IPS-20b (cell line): ENCODE measurements around the gene RHOU.

ENCODE experiments used
- H3K27ac ChIP-seq: one replicate; pipeline ENCODE4 v1.5.1; 2013; ENCODE audit warnings: low read length
- H3K27me3 ChIP-seq: 2 replicates; pipeline ENCODE4 v1.6.1; 2013; ENCODE audit warnings: mild to moderate bottlenecking, low read length, inconsistent platforms; ENCODE audit not compliant: insufficient read depth
- H3K36me3 ChIP-seq: 2 replicates; pipeline ENCODE4 v1.6.1; 2013; ENCODE audit warnings: low read depth, mild to moderate bottlenecking, inconsistent platforms, low read length, moderate library complexity; ENCODE audit not compliant: insufficient read depth
- H3K4me1 ChIP-seq: 2 replicates; pipeline ENCODE4 v1.6.1; 2013; ENCODE audit warnings: mild to moderate bottlenecking, control low read depth, inconsistent platforms, low read length, moderate library complexity; ENCODE audit not compliant: insufficient read depth
- H3K4me3 ChIP-seq: 2 replicates; pipeline ENCODE4 v1.5.1; 2013; ENCODE audit warnings: mild to moderate bottlenecking, low read length, inconsistent platforms
- H3K9ac ChIP-seq: 2 replicates; pipeline ENCODE4 v1.6.1; 2013; ENCODE audit warnings: low read depth, mild to moderate bottlenecking, inconsistent platforms, low read length, moderate library complexity
- H3K9me3 ChIP-seq: 2 replicates; pipeline ENCODE4 v1.6.1; 2013; ENCODE audit warnings: mild to moderate bottlenecking, low read depth, low read length, inconsistent platforms; ENCODE audit not compliant: insufficient read depth

Gene RHOU

DNA sequence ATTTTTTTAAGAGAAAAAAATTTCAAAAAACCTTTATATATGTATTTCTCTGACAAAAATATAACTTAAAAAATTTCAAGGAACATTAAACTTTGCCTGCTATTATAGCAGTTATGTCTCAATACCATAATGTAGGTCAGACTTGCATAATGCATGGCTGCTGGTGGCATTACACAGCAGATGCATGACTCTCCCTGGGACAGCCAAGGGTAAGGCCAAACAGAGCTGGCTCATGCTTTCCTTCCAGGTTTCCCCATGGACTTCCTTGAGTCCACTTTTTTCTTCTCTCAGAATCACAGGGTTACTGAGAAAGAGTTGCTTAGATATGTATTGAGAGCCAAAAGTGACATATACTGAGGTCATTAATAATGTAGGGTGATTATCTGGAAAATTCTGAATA, 43.7 kb downstream of the RHOU start:
- H3K27ac ChIP-seq, result no peak overlapping the region
- H3K4me1 ChIP-seq, result no peaks in the 10 kb centered on the region
- H3K27me3 ChIP-seq, result no peaks in the 10 kb centered on the region

GRCh38 chr1:228781161-228781808, 46.0 kb downstream of the RHOU start:
- Histone ChIP-seq H3K27me3 (no peaks in the 10 kb centered on the region), H3K4me3 (no peak overlapping the region), H3K36me3 (no peaks in the 10 kb centered on the region), H3K4me1 (no peaks in the 10 kb centered on the region), H3K9me3 (no peaks in the 10 kb centered on the region), H3K9ac (no peak overlapping the region), H3K27ac (no peak overlapping the region)

More for the DNA sequence above, 43.7 kb downstream of the RHOU start:
- Histone ChIP-seq H3K4me3 (no peak overlapping the region), H3K36me3 (no peaks in the 10 kb centered on the region), H3K9me3 (no peaks in the 10 kb centered on the region), H3K9ac (no peak overlapping the region)

DNA sequence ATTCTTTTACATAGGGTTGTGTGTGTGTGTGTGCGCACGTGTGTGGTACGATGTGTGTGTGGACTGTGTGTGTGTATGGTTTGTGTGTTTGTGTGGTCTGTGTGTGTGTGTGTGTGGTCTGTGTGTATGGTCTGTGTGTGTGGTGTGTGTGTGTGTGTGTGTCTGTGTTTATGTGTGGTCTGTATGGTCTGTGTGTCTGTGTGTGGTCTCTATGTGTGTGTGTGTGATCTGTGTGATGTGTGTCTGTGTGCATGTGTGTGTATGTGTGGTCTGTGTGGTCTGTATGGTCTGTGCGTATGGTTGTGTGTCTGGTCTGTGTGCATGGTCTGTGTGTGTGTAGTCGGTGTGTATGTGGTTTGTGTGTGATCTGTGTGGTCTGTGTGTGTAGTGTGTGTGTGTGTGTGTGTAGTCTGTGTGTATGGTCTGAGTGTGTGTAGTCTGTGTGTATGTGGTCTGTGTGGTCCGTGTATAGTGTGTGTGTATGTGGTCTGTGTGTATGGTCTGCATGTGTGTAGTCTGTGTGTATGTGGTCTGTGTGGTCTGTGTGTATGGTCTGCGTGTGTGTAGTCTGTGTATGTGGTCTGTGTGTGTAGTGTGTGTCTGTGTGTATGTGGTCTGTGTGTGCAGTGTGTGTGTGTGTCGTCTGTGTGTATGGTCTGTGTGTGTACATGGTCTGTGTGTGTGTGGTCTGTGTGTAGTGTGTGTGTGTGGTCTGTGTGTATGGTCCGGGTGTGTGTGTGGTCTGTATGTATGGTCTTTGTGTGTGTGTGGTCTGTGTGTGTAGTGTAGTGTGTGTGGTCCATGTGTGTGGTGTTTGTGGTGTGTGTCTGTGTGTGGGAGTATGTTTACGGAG, 46.8 kb downstream of the RHOU start:
- H3K9me3 ChIP-seq, result no peaks in the 10 kb centered on the region
- no peak overlapping the region for H3K9ac ChIP-seq
- no peaks in the 10 kb centered on the region for H3K36me3 ChIP-seq
- no peaks in the 10 kb centered on the region for H3K4me1 ChIP-seq
- no peak overlapping the region for H3K4me3 ChIP-seq
- H3K27ac ChIP-seq, result no peak overlapping the region
- H3K27me3 ChIP-seq, result no peaks in the 10 kb centered on the region

- Histone ChIP-seq H3K9ac (no peak overlapping the region), H3K9me3 (no peaks in the 10 kb centered on the region), H3K27ac (no peak overlapping the region), H3K4me3 (no peak overlapping the region), H3K4me1 (no peaks in the 10 kb centered on the region), H3K27me3 (no peaks in the 10 kb centered on the region), H3K36me3 (no peaks in the 10 kb centered on the region)
Measured at GRCh38 chr1:228782662-228783417, 47.6 kb downstream of the RHOU start.

DNA sequence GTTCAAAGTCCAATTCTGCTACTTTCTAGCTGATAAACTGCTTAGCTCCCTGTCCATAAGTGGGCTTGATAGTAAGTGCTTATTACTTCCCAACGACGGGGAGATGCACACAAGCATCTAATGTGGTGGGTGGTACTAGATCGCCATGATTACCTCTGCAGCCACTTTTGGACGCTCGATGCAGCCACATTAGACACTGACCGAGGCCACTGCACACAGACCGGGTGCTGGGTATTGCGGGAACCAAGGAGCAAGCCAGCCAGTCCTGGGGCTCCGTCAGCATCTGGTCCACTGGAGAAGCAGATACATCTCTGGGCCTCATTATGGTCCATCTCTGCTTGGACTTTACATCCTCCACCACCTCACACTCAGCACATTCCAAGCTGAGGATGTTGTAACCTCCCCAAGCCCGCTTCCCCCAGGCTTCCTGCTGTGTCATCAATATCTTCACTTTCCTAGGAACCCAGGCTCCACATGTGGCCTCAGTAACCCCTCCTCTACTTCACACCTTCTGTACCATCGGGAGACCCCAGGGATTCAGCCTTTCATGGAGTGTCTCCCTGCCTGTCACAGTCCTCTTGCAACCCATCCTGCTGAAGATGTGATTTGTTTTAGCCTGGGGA, 48.2 kb downstream of the RHOU start:
- no peaks in the 10 kb centered on the region for H3K27me3 ChIP-seq
- no peak overlapping the region for H3K27ac ChIP-seq
- H3K9ac ChIP-seq, result no peak overlapping the region
- H3K4me1 ChIP-seq, result no peaks in the 10 kb centered on the region
- H3K36me3 ChIP-seq, result no peaks in the 10 kb centered on the region
- H3K9me3 ChIP-seq, result no peaks in the 10 kb centered on the region
- H3K4me3 ChIP-seq, result no peak overlapping the region

DNA sequence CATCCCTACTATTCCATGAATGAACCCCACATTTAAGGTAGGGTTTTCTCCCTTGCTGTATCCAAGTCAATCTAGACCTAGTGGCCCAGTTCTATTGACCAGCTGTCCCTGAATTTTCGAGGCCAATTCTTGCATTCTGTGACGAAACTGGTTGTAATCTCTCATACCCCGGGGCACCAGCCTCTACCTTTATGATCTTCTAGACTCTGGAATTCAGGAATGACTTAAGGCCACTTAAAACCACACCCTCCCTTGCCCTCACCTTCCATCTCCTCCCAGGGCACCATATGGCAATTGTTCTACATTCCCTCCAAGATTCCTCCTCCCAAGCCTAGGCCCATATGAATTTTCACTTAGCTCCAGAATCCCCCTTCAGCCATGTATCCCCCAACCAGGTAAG, 48.9 kb downstream of the RHOU start:
- no peaks in the 10 kb centered on the region for H3K36me3 ChIP-seq
- no peak overlapping the region for H3K27ac ChIP-seq
- H3K9me3 ChIP-seq, result no peaks in the 10 kb centered on the region
- no peaks in the 10 kb centered on the region for H3K27me3 ChIP-seq
- H3K9ac ChIP-seq, result no peak overlapping the region
- no peak overlapping the region for H3K4me3 ChIP-seq
- no peaks in the 10 kb centered on the region for H3K4me1 ChIP-seq

- H3K4me3 ChIP-seq, result no peak overlapping the region
- H3K9me3 ChIP-seq, result no peaks in the 10 kb centered on the region
- no peak overlapping the region for H3K27ac ChIP-seq
- H3K4me1 ChIP-seq, result no peaks in the 10 kb centered on the region
- no peak overlapping the region for H3K9ac ChIP-seq
- H3K27me3 ChIP-seq, result no peaks in the 10 kb centered on the region
- H3K36me3 ChIP-seq, result no peaks in the 10 kb centered on the region
Measured at GRCh38 chr1:228785366-228786330, 50.4 kb downstream of the RHOU start.

DNA sequence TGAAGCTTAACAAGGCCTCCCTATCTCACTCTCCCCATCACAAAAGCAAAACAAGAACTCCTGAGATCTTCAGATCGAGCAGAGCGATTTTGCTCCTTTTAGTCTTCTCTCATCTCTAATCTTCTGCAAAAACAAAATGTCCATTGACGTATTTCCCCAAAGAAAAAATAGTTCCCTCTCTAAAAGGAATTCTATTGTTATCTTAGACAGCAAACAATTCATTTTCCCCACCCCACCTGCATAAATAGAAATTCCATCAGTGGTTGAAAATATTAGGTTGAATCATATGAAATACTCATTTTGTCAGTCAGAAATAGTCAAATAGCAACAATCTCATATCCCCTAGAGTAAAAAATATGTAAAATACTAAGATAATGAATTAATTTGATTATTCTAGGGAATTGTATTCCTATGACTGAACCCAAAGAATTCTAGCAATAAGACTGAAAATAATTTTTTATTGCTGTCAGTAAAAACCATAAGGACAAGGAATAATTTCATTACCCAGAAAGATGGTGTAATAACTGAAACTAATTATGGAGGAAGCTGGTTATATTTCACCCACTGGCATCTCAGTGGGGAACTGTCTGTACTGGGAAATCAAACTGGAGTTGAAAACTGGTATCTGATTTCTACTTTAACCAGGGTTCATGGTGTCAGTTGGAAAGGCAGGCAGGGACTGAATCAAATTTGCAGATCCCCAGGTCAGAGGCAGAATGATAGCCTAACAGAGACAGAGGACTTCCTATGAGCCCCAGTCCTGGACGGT, 51.3 kb downstream of the RHOU start:
- H3K9me3 ChIP-seq, result no peaks in the 10 kb centered on the region
- no peak overlapping the region for H3K4me3 ChIP-seq
- no peak overlapping the region for H3K9ac ChIP-seq
- H3K27ac ChIP-seq, result no peak overlapping the region
- H3K36me3 ChIP-seq, result no peaks in the 10 kb centered on the region
- no peaks in the 10 kb centered on the region for H3K4me1 ChIP-seq
- H3K27me3 ChIP-seq, result no peaks in the 10 kb centered on the region

DNA sequence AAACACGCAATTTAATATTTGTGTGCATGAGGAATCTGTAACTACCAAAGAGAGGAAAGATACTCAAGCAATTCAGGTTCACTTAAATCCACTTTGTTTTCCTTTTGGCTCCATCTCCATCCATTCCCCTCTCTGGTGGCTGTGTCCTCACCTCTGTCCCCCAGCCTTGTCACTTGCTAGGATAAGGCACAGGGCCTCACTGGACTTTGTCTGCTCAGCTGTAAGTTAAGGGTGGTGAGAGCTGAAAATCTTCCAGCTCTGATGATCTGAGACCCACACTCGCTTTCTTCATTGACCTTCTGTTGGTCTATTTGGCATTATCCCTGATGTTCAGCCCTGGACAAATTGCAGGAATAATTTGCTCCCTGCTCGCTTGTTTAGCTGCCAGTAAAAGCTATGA, 56.5 kb downstream of the RHOU start:
- H3K4me1 ChIP-seq, result no peaks in the 10 kb centered on the region; the same call in 1 of the 2 replicates
- H3K36me3 ChIP-seq, result no peaks in the 10 kb centered on the region
- H3K9me3 ChIP-seq, result no peaks in the 10 kb centered on the region
- H3K9ac ChIP-seq, result no peak overlapping the region
- H3K27me3 ChIP-seq, result no peaks in the 10 kb centered on the region
- no peak overlapping the region for H3K27ac ChIP-seq
- H3K4me3 ChIP-seq, result no peak overlapping the region

- Histone ChIP-seq H3K4me1 (no peaks in the 10 kb centered on the region; the same call in 1 of the 2 replicates), H3K9me3 (no peaks in the 10 kb centered on the region), H3K9ac (no peak overlapping the region), H3K36me3 (no peaks in the 10 kb centered on the region), H3K27me3 (no peaks in the 10 kb centered on the region), H3K27ac (no peak overlapping the region), H3K4me3 (no peak overlapping the region)
Measured at GRCh38 chr1:228792601-228793000, 57.3 kb downstream of the RHOU start.
